Immature natural killer cell (primary cell): ENCODE measurements around the gene RACK1. TPM values are rescaled to one million over a fixed set of nuclear protein-coding genes. Genes with fewer than 3 reads are reported as not detected.
"Not testable (repeated sequence)": the region's sequence is repeated elsewhere in the genome, so short reads cannot be mapped to it uniquely, and the experiment has no call there.

Source experiments
- DNase-seq, 3 donors: peaks; one replicate each; pipeline ENCODE4 v3.0.0; 2022; ENCODE audit warnings: mixed read lengths in 1 of 3
- H3K27ac Mint-ChIP-seq, 6 donors: one replicate each; pipeline ENCODE4 v1.8.0; 2020; ENCODE audit warnings: mixed read lengths in 6 of 6, mild to moderate bottlenecking in 5 of 6, inconsistent platforms in 4 of 6, moderate library complexity in 3 of 6
- H3K27me3 Mint-ChIP-seq, 3 donors: one replicate each; pipeline ENCODE4 v1.8.0; 2020 to 2021; ENCODE audit warnings: low read depth in 3 of 3, mild to moderate bottlenecking in 3 of 3, mixed read lengths in 3 of 3, moderate library complexity in 3 of 3, inconsistent platforms in 1 of 3
- H3K36me3 Mint-ChIP-seq, 3 donors: one replicate each; pipeline ENCODE4 v1.8.0; 2020; ENCODE audit warnings: mixed read lengths in 3 of 3, inconsistent platforms in 2 of 3, mild to moderate bottlenecking in 2 of 3
- H3K4me1 Mint-ChIP-seq, 2 donors: one replicate each; pipeline ENCODE4 v1.8.0; 2020; ENCODE audit warnings: inconsistent platforms in 2 of 2, mild to moderate bottlenecking in 2 of 2, mixed read lengths in 2 of 2, moderate library complexity in 1 of 2
- H3K4me3 Mint-ChIP-seq, 5 donors: one replicate each; pipeline ENCODE4 v1.8.0; 2020; ENCODE audit warnings: mild to moderate bottlenecking in 5 of 5, mixed read lengths in 5 of 5, inconsistent platforms in 3 of 5, moderate library complexity in 3 of 5
- H3K9me3 Mint-ChIP-seq, 6 donors: one replicate each; pipeline ENCODE4 v1.8.0; 2020; ENCODE audit warnings: mild to moderate bottlenecking in 6 of 6, mixed read lengths in 6 of 6, inconsistent platforms in 4 of 6, moderate library complexity in 3 of 6
- polyA plus RNA-seq, 3 donors: library from polyadenylated mRNA; unstranded; fragments of 300-500 nt; fragmentation: Illumina TruSeq; gene quantifications; one replicate each; pipeline ENCODE4 v1.2.3, GENCODE V29; 2021

The RACK1 gene
- polyA plus RNA-seq, 3 donors from 2014 or later: 1,093 to 1,304 (median 1,251) TPM

DNA sequence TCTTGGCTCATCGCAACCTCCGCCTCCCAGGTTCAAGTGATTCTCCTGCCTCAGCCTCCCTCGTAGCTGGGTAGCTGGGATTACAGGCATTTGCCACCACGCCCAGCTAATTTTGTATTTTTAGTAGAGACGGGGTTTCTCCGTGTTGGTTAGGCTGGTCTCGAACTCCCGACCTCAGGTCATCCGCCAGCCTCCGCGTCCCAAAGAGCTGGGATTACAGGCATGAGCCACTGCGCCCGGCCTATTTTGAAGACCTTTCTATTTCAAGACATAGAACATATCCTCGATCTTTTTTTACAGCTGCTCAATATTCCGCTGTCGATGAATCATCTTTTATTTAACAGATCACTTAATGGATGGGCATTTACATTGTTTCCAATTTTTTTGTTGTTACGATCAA is 33.0 kb downstream of the RACK1 start:
- Mint-ChIP-seq H3K27me3 (peaks cover 25 to 36% (median 31%) of the 10 kb centered on the region in 3 donors), H3K4me1 (peaks cover 25 to 27% of the 10 kb centered on the region in 2 donors)
- H3K4me3 Mint-ChIP-seq, H3K36me3 Mint-ChIP-seq, H3K9me3 Mint-ChIP-seq, DNase-seq, H3K27ac Mint-ChIP-seq: not testable (repeated sequence)

DNA sequence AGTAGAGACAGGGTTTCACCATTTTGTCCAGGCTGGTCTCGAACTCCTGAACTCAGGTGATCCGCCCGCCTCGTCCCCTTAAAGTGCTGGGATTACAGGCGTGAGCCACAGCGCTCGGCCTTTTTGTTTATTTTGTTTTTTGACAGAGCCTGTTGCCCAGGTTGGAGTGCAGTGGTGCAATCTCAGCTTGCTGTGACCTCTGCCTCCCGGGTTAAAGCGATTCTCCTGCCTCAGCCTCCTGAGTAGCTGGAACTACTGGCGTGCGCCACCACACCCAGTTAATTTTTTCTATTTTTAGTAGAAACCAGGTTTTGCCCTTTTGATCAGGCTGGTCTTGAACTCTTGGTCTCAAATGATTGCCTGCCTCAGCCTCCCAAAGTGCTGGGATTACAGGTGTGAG is 33.6 kb downstream of the RACK1 start:
- not testable (repeated sequence) for DNase-seq, H3K27ac Mint-ChIP-seq, H3K4me3 Mint-ChIP-seq, H3K36me3 Mint-ChIP-seq, H3K9me3 Mint-ChIP-seq
- Mint-ChIP-seq H3K4me1 (peaks cover 28 to 32% of the 10 kb centered on the region in 2 donors), H3K27me3 (peaks cover 27 to 39% (median 34%) of the 10 kb centered on the region in 3 donors)

DNA sequence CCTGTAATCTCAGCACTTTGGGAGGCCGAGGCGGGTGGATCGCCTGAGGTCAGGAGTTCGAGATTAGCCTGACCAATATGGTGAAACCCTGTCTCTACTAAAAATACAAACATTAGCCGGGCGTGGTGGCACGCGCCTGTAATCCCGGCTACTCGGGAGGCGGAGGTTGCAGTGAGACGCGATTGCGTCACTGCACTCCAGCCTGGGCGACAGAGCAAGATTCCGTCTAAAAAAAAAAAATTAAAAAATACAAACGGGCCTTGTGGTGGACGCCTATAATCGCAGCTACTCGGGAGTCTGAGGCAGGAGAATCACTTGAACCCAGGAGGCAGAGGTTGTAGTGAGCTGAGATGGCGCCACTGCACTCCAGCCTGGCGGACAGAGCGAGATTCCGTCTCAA is 34.7 kb downstream of the RACK1 start:
- not testable (repeated sequence) for H3K27ac Mint-ChIP-seq, H3K9me3 Mint-ChIP-seq, DNase-seq, H3K4me3 Mint-ChIP-seq, H3K36me3 Mint-ChIP-seq
- H3K27me3 Mint-ChIP-seq: peaks cover 27 to 36% (median 34%) of the 10 kb centered on the region in 3 donors
- peaks cover 31 to 32% of the 10 kb centered on the region in 2 donors for H3K4me1 Mint-ChIP-seq

DNA sequence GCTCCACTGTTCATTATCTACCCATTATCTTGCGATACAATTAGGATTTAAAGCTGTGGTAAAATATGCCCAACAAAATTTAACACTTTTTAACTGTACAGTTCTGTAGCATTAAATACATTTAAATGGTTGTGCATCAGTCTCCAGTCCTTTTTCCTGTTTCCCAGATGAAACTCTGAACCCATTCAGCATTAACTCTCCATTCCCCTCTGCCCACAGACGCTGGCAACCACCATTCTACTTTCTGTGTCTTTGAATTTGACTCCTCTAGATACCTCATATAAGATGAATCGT is 35.8 kb downstream of the RACK1 start:
- Mint-ChIP-seq H3K9me3 (peaks cover 0 to 2% (median 0%) of the 10 kb centered on the region in 6 donors), H3K27me3 (peaks cover 31 to 38% (median 36%) of the 10 kb centered on the region in 3 donors), H3K4me1 (peaks cover 32 to 35% of the 10 kb centered on the region in 2 donors), H3K27ac (peak overlapping the region; percentile 85 to 97 (median 90)), H3K4me3 (peak overlapping the region; percentile 87 to 97 (median 94)), H3K36me3 (no peaks in the 10 kb centered on the region)
- DNase-seq: no peak

GRCh38 chr5:181207214-181207959 is 36.3 kb downstream of the RACK1 start:
- Mint-ChIP-seq H3K27me3 (peaks cover 31 to 38% (median 35%) of the 10 kb centered on the region in 3 donors), H3K4me3 (peak overlapping the region; percentile 87 to 97 (median 94)), H3K36me3 (no peaks in the 10 kb centered on the region), H3K27ac (peak overlapping the region; percentile 85 to 97 (median 90)), H3K4me1 (peaks cover 32 to 35% of the 10 kb centered on the region in 2 donors), H3K9me3 (peaks cover 0 to 2% (median 0%) of the 10 kb centered on the region in 6 donors)
- peak; percentile 70 to 77 (median 76) for DNase-seq

GRCh38 chr5:181205761-181206649 is 37.7 kb downstream of the RACK1 start:
- peaks cover 31 to 40% (median 35%) of the 10 kb centered on the region in 3 donors for H3K27me3 Mint-ChIP-seq
- peaks cover 0 to 2% (median 0%) of the 10 kb centered on the region in 6 donors for H3K9me3 Mint-ChIP-seq
- peak overlapping the region; percentile 87 to 97 (median 94) for H3K4me3 Mint-ChIP-seq
- peaks cover 32 to 35% of the 10 kb centered on the region in 2 donors for H3K4me1 Mint-ChIP-seq
- no peak for DNase-seq
- H3K36me3 Mint-ChIP-seq: no peaks in the 10 kb centered on the region
- peak overlapping the region; percentile 85 to 97 (median 90) for H3K27ac Mint-ChIP-seq

- Mint-ChIP-seq H3K36me3 (no peaks in the 10 kb centered on the region), H3K4me1 (peaks cover 32 to 35% of the 10 kb centered on the region in 2 donors), H3K4me3 (peak within 1 kb of the TSS; percentile 87 to 97 (median 94)), H3K27ac (peak within 1 kb of the TSS in 4 of 6 donors; percentile 33 to 96 (median 90)), H3K27me3 (peaks cover 31 to 41% (median 35%) of the 10 kb centered on the region in 3 donors), H3K9me3 (peaks cover 0 to 2% (median 0%) of the 10 kb centered on the region in 6 donors)
- DNase-seq: peak in 1 of 3 donors; percentile 30
These were observed 38.6 kb downstream of the RACK1 start, which contains the start of gene TRIM7 for GRCh38 chr5:181204826-181205760. Gene TRIM7, minus strand, starts transcription at chr5:181205196. Its CDS starts 86 bp downstream, at chr5:181205110.

DNA sequence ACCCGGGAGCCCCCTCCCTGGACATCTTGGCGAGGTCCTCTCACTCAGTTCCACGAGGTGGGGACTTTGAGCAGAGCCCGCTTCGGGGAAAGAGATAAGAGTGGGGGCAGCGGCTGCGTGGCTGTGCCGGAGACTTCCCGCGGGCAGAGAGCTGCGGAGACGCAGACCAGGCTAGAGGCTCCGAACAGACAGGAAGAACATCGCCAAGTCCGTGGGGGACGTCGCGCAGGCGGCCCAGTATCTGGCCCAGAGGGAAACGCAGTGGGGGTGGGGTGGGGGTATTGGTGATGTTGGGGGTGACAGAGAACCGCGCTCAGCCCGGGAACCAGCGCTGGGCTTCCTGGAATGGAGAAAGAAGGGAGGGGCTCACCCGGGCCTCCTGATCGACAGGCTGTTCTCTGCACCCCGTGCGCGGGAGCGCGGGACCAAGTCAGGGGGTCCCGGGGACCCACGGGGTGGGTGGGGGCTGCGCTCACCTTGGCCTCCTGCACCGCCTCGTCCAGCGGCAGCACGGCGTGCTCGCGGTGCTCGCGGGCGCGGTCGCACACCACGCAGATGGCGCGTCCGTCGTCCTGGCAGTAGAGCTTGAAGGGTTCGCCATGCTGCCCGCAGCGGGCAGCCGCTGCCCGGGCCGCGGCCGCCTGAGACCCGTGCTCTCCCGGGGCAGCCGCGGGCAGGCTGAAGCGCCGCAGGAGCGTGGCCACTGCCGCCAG is 39.4 kb downstream of the RACK1 start:
- peak in 1 of 3 donors; percentile 22 for DNase-seq
- Mint-ChIP-seq H3K4me3 (peak overlapping the region; percentile 74 to 91 (median 87)), H3K9me3 (peaks cover 0 to 2% (median 0%) of the 10 kb centered on the region in 6 donors), H3K36me3 (no peaks in the 10 kb centered on the region), H3K27ac (peak overlapping the region in 1 of 6 donors; percentile 71), H3K27me3 (peaks cover 31 to 41% (median 35%) of the 10 kb centered on the region in 3 donors), H3K4me1 (peaks cover 32 to 35% of the 10 kb centered on the region in 2 donors)

GRCh38 chr5:181203777-181204112 is 40.0 kb downstream of the RACK1 start:
- Mint-ChIP-seq H3K4me1 (peaks cover 32 to 35% of the 10 kb centered on the region in 2 donors), H3K9me3 (peaks cover 0 to 2% (median 0%) of the 10 kb centered on the region in 6 donors), H3K27me3 (peaks cover 31 to 41% (median 35%) of the 10 kb centered on the region in 3 donors), H3K27ac (no peak overlapping the region), H3K4me3 (peak overlapping the region; percentile 74 to 91 (median 87)), H3K36me3 (no peaks in the 10 kb centered on the region)
- no peak for DNase-seq

- Mint-ChIP-seq H3K36me3 (no peaks in the 10 kb centered on the region), H3K27ac (no peak overlapping the region), H3K9me3 (peaks cover 0 to 2% (median 0%) of the 10 kb centered on the region in 6 donors), H3K27me3 (peaks cover 31 to 39% (median 35%) of the 10 kb centered on the region in 3 donors), H3K4me3 (peak overlapping the region in 4 of 5 donors; percentile 74 to 91 (median 84)), H3K4me1 (peaks cover 30 to 33% of the 10 kb centered on the region in 2 donors)
- DNase-seq: no peak
These were observed 40.5 kb downstream of the RACK1 start for GRCh38 chr5:181203093-181203711.

DNA sequence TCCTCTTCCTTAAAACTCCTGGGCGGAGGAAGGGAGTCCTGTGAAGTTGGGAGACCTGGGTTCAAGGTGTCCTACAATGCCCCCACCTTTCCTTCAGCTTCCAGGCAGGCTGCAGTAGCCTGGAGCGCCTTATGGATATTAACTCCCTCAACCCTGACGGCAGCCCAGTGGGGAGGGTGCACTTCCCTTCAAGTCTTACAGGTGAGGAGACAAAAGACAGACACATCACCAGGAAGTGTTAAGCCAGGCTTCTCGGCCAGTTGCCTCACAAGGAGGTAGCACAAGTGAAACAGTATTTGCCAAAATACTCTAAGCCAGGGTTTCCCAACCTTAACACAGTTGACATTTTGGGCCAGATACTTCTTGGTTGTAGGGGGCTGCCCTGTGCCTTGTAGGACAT is 42.9 kb downstream of the RACK1 start:
- H3K4me3 Mint-ChIP-seq: no peak overlapping the region
- H3K27me3 Mint-ChIP-seq: peaks cover 9 to 15% (median 11%) of the 10 kb centered on the region in 3 donors
- no peaks in the 10 kb centered on the region for H3K36me3 Mint-ChIP-seq
- H3K9me3 Mint-ChIP-seq: no peaks in the 10 kb centered on the region
- no peak overlapping the region for H3K27ac Mint-ChIP-seq
- peaks cover 6 to 11% of the 10 kb centered on the region in 2 donors for H3K4me1 Mint-ChIP-seq
- DNase-seq: no peak
